Activated T-cell treated with anti-CD3 and anti-CD28 coated beads, Interleukin-2, amount 50 U/mL, for 24 hours (primary cell): ENCODE results near the gene RPS21.
A peak's percentile ranks its signal among the peaks of the same experiment; 100 is the strongest.

ENCODE experiments used
- DNase-seq: peaks from one replicate; pipeline ENCODE4 v3.0.0-alpha.2; 2020
- H3K27ac Mint-ChIP-seq: 2 replicates; pipeline ENCODE4 v1.8.0; 2020; ENCODE audit warnings: mild to moderate bottlenecking, mixed read lengths
- H3K27me3 Mint-ChIP-seq: 2 replicates; pipeline ENCODE4 v1.8.0; 2020; ENCODE audit warnings: mixed read lengths
- H3K36me3 Mint-ChIP-seq: 2 replicates; pipeline ENCODE4 v1.8.0; 2020; ENCODE audit warnings: low read depth, mixed read lengths
- H3K4me1 Mint-ChIP-seq: 2 replicates; pipeline ENCODE4 v1.8.0; 2020; ENCODE audit warnings: low read depth, mixed read lengths
- H3K4me3 Mint-ChIP-seq: 2 replicates; pipeline ENCODE4 v1.8.0; 2020; ENCODE audit warnings: mild to moderate bottlenecking, moderate library complexity, mixed read lengths
- H3K9me3 Mint-ChIP-seq: 2 replicates; pipeline ENCODE4 v1.8.0; 2020; ENCODE audit warnings: mixed read lengths

The RPS21 gene

DNA sequence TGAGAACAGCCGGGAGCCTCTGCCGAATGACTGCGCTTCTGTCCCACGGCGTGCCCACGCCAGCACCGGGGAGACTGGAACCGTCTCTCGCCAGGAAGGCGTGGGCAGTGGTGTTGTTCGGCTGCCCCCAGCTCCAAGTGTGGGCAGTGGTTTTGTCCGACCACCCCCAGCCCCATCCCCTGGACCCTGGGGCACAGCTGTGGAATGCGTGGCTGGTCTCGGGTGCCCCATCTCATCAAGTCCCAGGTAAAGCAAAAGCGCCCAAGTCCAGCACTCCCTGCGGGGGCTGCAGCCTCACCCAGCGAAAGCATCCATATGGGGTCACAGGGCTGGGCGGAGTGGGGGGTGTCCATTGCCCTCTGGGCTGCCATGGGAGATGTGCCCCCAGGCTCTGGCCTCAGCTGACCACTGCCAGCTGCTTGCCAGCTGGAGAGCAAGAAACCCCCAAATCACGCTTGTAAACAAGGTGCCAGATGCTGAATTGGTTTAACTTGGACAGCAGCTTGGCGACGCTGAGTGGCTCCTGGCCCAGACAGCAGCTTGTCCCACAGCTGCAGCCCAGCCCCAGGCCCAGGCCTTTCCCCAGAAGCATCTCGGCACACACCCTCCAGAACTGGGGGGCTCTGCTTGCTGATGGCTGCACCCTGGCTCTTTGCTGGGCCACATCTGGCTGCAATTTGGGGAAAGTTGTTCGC is 15.7 kb downstream of the RPS21 start:
- Mint-ChIP-seq H3K27ac (no peak overlapping the region), H3K36me3 (peaks cover 20% of the 10 kb centered on the region), H3K27me3 (no peaks in the 10 kb centered on the region), H3K9me3 (no peaks in the 10 kb centered on the region), H3K4me3 (no peak overlapping the region), H3K4me1 (peaks cover 21% of the 10 kb centered on the region)
- DNase-seq: no peak

DNA sequence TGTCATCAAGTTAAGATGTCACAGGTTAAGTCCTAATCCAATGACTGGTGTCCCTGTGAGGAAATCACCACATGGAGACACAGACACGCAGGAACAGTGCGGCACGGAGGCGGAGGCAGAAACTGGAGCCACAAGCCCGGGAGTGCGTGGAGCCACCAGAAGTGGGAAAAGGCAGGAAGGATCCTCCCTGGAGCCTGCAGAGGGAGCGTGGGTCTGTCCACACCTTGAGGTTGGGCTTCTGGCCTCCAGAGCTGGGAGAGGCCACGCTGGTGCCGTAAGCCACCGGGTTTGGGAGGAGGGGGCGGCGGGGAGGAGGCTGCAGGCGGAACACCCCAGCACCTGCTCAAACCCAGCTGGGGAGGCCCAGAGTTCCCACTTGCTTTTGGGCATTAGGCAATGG is 16.4 kb downstream of the RPS21 start:
- DNase-seq: no peak
- Mint-ChIP-seq H3K36me3 (peaks cover 20% of the 10 kb centered on the region), H3K27me3 (no peaks in the 10 kb centered on the region), H3K4me3 (no peak overlapping the region), H3K4me1 (peaks cover 26% of the 10 kb centered on the region), H3K9me3 (no peaks in the 10 kb centered on the region), H3K27ac (no peak overlapping the region)

DNA sequence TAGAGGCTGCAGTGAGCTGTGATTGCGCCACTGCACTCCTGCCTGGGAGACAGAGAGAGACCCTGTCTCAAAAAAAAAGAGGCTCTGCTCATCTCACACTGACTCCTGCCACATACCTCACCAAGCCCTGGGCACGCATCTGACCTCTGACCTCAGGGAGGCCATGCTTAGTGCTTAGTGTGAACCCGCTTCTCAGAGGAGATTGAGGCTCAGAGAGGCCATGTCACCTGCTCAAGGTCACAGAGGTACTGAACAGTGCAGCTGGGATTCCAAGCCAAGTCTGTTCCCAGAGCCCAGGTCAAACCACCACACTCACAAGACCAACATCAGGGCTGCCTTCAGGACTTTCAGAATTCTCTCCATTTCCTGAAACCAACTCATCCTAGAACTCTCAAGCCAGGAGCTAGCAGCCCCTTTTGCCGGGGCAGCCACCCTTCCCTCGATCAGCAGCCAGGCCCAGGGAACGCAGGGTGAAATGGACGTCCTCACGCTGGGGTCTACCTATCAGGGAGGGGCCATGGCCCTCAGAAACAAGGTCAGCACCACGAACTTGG is 17.3 kb downstream of the RPS21 start:
- peaks cover 20% of the 10 kb centered on the region for H3K36me3 Mint-ChIP-seq
- peak overlapping the region; percentile 57 for H3K27ac Mint-ChIP-seq
- no peaks in the 10 kb centered on the region for H3K27me3 Mint-ChIP-seq
- H3K4me1 Mint-ChIP-seq: peaks cover 26% of the 10 kb centered on the region
- no peak for DNase-seq
- H3K4me3 Mint-ChIP-seq: no peak overlapping the region
- H3K9me3 Mint-ChIP-seq: no peaks in the 10 kb centered on the region

DNA sequence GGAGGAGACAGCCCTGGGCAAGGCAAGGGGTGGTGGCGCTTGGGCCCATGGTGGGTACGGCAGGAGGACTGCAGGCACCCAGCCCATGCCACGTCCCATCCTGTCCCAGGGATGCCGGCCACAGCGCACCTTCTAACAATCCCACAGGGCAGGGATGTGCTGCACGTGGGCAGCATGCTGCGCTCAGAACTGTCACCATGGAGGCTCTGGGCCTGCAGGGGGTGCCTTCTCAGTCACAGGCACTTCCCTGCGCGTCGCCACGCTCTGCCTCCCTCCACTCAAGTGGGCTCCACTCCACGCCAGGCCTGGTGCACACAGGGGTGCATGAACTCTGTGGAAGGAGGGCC is 17.8 kb downstream of the RPS21 start:
- Mint-ChIP-seq H3K4me1 (peaks cover 28% of the 10 kb centered on the region), H3K4me3 (no peak overlapping the region), H3K27ac (no peak overlapping the region), H3K9me3 (no peaks in the 10 kb centered on the region), H3K27me3 (no peaks in the 10 kb centered on the region), H3K36me3 (peaks cover 19% of the 10 kb centered on the region)
- DNase-seq: no peak

DNA sequence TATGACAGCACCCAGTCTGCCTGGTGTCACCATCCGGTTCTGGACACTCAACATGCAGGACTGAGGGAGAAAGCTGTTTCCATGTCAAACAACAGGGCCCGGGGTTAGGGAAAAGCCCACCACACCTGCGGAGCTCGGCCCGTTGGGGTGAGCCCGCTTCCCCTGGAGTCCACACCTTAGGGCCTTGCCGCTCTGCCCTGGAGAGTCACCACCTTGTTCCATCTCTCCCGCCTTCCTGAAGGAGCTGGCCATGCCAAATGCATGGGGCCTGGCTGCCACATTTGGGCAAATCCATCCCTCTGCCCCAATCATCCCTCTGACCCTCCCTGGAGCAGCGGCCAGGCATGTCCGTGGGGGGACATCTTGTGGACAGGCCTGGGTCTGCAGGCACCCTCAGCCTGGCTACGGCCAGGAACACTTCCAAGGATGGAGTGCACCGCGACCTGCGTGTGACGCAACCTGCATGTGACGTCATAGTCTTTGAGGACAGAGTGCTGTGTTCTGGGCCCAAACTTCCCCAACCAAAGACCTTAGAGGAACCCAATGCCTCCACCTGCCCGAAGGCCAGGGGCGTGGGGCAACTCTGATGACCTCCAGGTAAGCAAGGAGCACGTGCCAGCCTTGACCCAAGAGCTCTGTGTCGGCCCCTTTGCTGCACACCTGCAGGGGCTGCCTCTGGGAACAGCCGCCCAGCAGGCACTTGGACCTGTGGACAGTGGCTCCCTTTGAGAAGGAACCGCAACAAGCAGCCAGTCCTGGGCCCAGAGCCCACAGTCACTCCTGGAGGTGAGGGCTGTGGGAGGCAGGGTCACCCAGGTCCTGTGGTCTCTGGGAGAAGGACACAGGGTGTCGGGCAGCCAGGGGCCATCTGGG is 18.4 kb downstream of the RPS21 start:
- Mint-ChIP-seq H3K4me3 (peak overlapping the region; percentile 80), H3K4me1 (peaks cover 34% of the 10 kb centered on the region), H3K9me3 (no peaks in the 10 kb centered on the region), H3K27ac (peak overlapping the region; percentile 84), H3K36me3 (peaks cover 18% of the 10 kb centered on the region), H3K27me3 (no peaks in the 10 kb centered on the region)
- DNase-seq: no peak

DNA sequence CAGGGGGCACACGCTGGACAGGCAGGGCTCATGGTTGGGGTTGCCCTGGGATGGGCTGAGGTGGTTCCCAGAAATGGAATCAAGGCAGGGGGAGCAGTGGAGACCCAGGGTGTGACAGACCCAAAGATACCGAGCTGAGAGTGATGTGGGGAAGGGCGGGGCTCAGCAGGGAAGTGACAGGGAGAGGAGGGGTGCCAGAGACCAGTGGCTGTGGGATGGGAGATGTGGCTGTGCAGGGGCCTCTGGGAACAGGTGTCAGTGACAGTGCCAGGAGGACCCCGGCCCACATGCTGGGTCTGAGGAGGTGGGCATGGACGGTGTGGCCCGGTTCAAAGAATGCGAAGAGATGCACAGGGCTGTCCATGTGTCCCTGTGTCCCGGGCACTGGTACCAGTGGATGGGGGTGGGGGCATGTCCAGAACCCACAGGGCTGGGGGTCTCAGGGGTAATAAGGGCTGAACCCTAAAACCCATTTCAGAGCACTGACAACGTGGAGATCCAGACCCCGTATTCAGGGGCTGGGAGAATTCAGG is 19.1 kb downstream of the RPS21 start:
- H3K27ac Mint-ChIP-seq: peak overlapping the region; percentile 84
- H3K4me3 Mint-ChIP-seq: peak overlapping the region; percentile 80
- no peaks in the 10 kb centered on the region for H3K27me3 Mint-ChIP-seq
- DNase-seq: no peak
- no peaks in the 10 kb centered on the region for H3K9me3 Mint-ChIP-seq
- H3K4me1 Mint-ChIP-seq: peaks cover 34% of the 10 kb centered on the region
- peaks cover 13% of the 10 kb centered on the region for H3K36me3 Mint-ChIP-seq

DNA sequence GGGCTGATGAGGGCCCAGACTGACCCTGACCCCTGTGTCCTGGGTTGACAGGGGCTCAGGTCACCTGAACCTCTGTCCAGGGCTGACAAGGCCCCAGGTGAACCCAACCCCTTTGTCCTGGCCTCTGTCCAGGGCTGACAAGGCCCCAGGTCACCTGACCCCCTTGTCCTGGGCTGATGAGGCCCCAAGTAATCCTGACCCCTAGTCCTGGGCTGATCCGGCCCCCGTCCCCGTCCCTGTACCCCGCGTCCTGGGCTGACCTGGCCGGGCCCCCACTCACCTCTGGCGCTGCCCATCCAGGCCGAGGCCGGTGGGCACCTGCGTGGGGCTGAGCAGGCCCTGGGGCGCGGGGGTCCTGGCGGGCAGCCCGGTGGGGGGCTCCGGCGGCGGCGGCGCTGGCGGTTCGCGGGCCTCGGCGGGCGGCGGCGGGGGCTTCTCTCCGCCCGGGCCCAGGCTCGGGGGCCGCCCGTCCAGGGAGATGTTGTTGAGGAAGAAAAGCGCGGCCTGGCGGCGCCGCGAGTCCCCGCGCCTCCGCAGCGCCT is 19.8 kb downstream of the RPS21 start:
- peak overlapping the region; percentile 80 for H3K4me3 Mint-ChIP-seq
- peaks cover 9% of the 10 kb centered on the region for H3K36me3 Mint-ChIP-seq
- H3K27ac Mint-ChIP-seq: peak overlapping the region; percentile 84
- no peak for DNase-seq
- no peaks in the 10 kb centered on the region for H3K9me3 Mint-ChIP-seq
- H3K4me1 Mint-ChIP-seq: peaks cover 34% of the 10 kb centered on the region
- H3K27me3 Mint-ChIP-seq: no peaks in the 10 kb centered on the region

DNA sequence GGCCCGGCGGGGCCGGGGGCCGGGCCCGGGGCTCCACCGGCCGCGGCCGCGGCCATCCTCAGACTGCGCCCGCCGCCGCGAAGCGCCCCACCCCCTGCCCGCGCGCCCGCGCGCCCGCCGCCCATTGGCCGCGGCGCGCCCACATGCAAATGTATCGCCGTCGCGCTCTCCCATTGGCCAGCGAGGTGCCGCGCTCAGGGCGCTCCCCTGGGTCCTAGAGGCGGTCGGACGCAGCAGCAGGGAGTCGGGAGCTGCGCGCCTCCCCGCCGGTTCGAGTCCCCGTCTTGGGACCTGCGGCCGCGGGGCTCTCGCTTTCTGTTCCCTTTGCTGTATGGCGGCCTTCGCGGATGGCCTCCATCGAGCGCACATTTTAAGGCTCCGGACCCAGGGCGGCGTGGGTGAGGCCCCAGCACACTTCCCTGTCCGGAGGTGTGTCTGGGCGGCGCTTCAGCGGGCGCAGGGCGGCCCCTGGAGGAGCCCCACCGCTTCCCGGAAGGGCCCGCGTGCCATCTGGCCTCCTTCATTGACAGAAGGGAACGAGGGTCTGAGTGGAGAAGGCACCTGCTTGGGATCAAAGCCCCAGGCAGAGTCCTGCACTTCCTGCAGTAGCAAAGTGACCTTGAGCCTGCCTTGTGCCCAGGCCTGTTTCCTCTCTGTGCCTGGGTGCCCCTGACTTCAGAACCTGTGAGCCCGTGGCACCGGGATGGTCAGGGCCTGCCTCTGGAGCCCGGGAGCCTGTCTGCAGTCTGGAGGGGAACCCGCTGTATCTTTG is 20.5 kb downstream of the RPS21 start, which contains the start of gene CABLES2:
CABLES2 (minus strand) TSS at position 65 of the 772 bp plus-strand sequence; CDS start at position 56, 9 bp downstream.
- peaks cover 34% of the 10 kb centered on the region for H3K4me1 Mint-ChIP-seq
- peaks cover 5% of the 10 kb centered on the region for H3K36me3 Mint-ChIP-seq
- H3K9me3 Mint-ChIP-seq: no peaks in the 10 kb centered on the region
- H3K4me3 Mint-ChIP-seq: peak within 1 kb of the TSS; percentile 80
- H3K27me3 Mint-ChIP-seq: no peaks in the 10 kb centered on the region
- peak; percentile 93 for DNase-seq
- peak within 1 kb of the TSS; percentile 88 for H3K27ac Mint-ChIP-seq

DNA sequence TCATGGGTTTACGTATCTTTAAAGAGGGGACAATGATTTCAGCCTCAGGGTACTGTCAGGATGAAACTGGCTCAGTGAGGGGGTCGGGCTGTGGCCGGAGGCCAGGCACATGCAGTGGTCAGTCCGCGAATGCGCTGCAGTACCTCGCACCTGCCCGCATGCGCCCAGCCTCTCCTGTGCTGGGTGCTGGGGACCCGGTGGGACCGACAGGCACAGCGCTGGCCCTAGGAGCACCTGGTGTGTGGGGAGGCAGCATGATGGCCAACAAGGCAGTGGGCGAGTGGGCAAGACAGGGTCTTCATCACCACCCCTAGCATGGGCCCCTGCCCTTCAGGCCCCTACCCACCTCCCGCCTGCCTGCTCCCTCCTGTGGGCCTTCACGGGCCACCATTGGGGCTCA is 21.2 kb downstream of the RPS21 start:
- Mint-ChIP-seq H3K27ac (peak overlapping the region; percentile 88), H3K4me1 (peaks cover 34% of the 10 kb centered on the region), H3K36me3 (peaks cover 2% of the 10 kb centered on the region), H3K27me3 (no peaks in the 10 kb centered on the region), H3K4me3 (no peak overlapping the region), H3K9me3 (no peaks in the 10 kb centered on the region)
- no peak for DNase-seq

DNA sequence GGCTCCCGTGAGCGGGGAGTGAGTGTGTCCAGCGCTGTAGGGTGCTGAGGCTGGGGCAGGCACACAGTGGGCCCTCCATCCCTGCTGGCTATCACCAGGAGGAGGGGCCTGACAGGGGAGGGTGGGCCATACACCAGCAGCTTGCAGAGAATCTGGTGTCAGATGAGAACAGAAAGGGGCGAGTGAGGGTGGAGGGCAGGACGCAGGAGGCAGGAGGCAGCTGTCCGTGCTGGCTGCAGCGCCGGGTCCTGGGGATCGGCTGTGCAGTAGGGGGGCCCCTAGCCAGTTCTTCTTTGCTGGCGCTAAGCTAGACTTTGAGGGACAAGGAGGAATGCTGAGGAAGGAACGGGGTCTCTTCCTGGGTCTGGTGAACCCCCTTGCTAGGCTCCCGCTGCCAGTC is 21.7 kb downstream of the RPS21 start:
- peaks cover 34% of the 10 kb centered on the region for H3K4me1 Mint-ChIP-seq
- no peaks in the 10 kb centered on the region for H3K27me3 Mint-ChIP-seq
- H3K36me3 Mint-ChIP-seq: peaks cover 2% of the 10 kb centered on the region
- H3K4me3 Mint-ChIP-seq: no peak overlapping the region
- H3K9me3 Mint-ChIP-seq: no peaks in the 10 kb centered on the region
- no peak for DNase-seq
- H3K27ac Mint-ChIP-seq: peak overlapping the region; percentile 37

DNA sequence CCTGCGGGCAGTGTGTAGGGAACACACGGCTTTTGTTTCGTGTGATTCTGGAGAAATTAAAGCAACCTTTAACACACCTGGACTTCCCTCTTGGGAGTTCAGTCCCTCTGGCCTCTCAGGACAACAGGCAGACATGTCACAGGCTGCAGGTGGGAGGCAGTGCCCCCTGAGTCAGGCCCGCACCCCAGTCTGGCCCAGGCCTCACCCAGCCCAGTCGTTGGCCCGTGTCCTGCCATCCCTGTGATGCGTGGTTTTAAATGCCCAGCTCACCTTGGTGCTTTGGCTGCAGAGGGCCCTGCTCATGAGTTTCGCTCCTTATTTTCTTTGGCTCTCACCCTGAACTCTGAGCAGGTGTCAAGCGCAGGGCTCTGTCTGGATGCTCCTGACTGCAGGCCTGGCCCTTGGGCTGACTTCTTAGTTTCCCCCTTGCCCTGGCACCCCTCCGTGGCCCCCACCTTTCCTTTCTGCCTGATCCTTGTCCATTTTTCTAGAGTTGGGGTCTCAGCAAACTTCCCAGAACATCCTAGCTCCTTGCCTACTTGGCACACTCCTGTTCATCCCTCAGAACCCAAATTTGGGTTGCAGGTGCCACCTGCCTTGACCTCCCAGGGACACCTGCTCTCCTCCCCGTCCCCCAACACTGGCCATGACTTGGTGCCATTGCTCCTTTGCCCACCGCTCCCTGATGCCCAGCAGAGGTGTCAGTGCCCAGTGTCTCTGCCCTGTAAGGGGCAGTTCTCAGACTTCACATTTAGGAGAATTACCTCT is 22.4 kb downstream of the RPS21 start:
- Mint-ChIP-seq H3K27ac (no peak overlapping the region), H3K36me3 (peaks cover 2% of the 10 kb centered on the region), H3K4me1 (peaks cover 31% of the 10 kb centered on the region), H3K9me3 (no peaks in the 10 kb centered on the region), H3K4me3 (no peak overlapping the region), H3K27me3 (no peaks in the 10 kb centered on the region)
- DNase-seq: no peak

DNA sequence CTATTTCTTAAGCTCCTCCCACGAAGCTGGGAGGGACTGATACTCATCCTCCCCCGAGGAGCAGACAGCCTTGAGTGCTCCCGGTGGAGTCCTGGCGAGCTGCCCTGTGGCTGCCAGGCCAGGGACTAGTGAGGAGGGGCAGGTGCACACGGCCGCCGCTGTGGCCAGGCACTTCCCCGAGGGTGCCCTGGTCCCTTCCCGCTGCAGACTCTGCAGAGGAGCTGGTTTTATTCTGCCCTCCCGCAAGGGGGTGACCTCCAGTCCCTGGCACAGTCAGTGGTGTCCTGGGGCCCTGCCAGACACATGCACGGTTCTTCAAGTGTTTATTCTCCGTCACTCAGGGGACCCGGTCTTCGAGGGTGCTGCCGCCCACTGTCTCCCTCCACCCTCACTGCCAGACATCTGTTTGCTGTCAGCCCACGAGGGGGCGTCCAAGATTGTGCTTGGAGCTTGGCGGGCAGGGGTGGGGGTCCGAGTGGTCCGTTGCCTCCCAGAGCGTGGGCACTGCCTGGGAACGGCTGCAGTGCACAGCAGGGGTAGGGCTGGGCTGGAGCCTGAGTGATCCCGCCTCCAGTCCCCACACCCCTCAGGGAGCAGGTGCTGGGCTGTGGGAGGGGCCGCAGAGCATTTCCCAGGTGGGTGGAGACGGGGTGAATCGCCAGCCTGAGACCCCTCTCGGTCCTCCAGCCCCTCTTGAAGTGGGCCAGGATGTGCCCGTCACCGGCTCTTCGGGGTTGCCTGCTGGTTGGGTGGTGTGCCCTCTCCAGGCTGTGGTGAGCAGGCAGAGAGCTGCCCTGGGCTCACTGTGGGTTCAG is 23.2 kb downstream of the RPS21 start:
- peak; percentile 60 for DNase-seq
- Mint-ChIP-seq H3K36me3 (peaks cover 2% of the 10 kb centered on the region), H3K9me3 (no peaks in the 10 kb centered on the region), H3K27me3 (no peaks in the 10 kb centered on the region), H3K4me3 (no peak overlapping the region), H3K27ac (no peak overlapping the region), H3K4me1 (peaks cover 27% of the 10 kb centered on the region)
